K562 (cell line): ENCODE data around the gene DYNC1H1. TPM values are rescaled to one million over a fixed set of nuclear protein-coding genes. Genes with fewer than 3 reads are reported as not detected.

ENCODE experiments used
- ARID4B ChIP-seq: sonication (generic); formaldehyde crosslinking; IDR thresholded peaks from 2 replicates; pipeline ENCODE4 v1.8.0; 2022; ENCODE audit warnings: mild to moderate bottlenecking, missing genetic modification reagents
- BCOR ChIP-seq: fragments of 450-650 bp; IDR thresholded peaks from 2 replicates; pipeline ENCODE4 v1.6.1; 2016
- CBFA2T3 ChIP-seq: fragments of 450-650 bp; IDR thresholded peaks from 2 replicates; pipeline ENCODE4 v1.6.1; 2017
- CREBBP ChIP-seq: IDR thresholded peaks from one replicate; pipeline ENCODE4 v1.6.1; 2012; ENCODE audit warnings: low read depth, mild to moderate bottlenecking, control low read depth, inconsistent platforms, low read length
- ELF2 ChIP-seq: fragments of 250-450 bp; sonication (Bioruptor Pico); IDR thresholded peaks from 2 replicates; pipeline ENCODE4 v1.5.0; 2021; ENCODE audit warnings: mild to moderate bottlenecking
- ELK3 ChIP-seq: fragments of 450-650 bp; formaldehyde crosslinking; IDR thresholded peaks from 2 replicates; pipeline ENCODE4 v1.4.0; 2020; ENCODE audit warnings: mild to moderate bottlenecking
- HBP1 ChIP-seq: fragments of 450-650 bp; formaldehyde crosslinking; IDR thresholded peaks from 2 replicates; pipeline ENCODE4 v1.4.0; 2022; ENCODE audit warnings: missing genetic modification characterization
- ILF3 ChIP-seq: fragments of 450-650 bp; IDR thresholded peaks from 2 replicates; pipeline ENCODE4 v1.6.1; 2018; ENCODE audit warnings: antibody characterized with exemption, mild to moderate bottlenecking, moderate library complexity, borderline replicate concordance
- SIN3B ChIP-seq: fragments of 450-650 bp; IDR thresholded peaks from 2 replicates; pipeline ENCODE4 v1.6.1; 2017; ENCODE audit warnings: low read depth, mild to moderate bottlenecking, moderate library complexity
- TBP ChIP-seq: optimal IDR thresholded peaks from 2 replicates; pipeline ENCODE3; 2011; ENCODE audit warnings: low read depth, low read length, improper control_type of control experiment
- TCF3 ChIP-seq: sonication (generic); formaldehyde crosslinking; IDR thresholded peaks from 2 replicates; pipeline ENCODE4 v1.4.0; 2020; ENCODE audit warnings: mild to moderate bottlenecking, missing genetic modification reagents
- ZNF121 ChIP-seq: sonication (generic); formaldehyde crosslinking; conservative IDR thresholded peaks from 2 replicates; pipeline ENCODE4 v1.8.0; 2022; ENCODE audit warnings: missing genetic modification reagents
- ZNF282 ChIP-seq: sonication (generic); formaldehyde crosslinking; IDR thresholded peaks from 2 replicates; pipeline ENCODE4 v1.8.1; 2023; ENCODE audit warnings: missing genetic modification reagents
- ZNF583 ChIP-seq: fragments of 250-450 bp; sonication (Bioruptor Pico); IDR thresholded peaks from 2 replicates; pipeline ENCODE4 v1.4.0; 2020
- ZNF717 ChIP-seq: fragments of 250-450 bp; sonication (Bioruptor Pico); IDR thresholded peaks from 2 replicates; pipeline ENCODE4 v1.5.0; 2021
- polyA plus RNA-seq, 8 experiments: library from polyadenylated mRNA; depleted of rRNA in 4 of 8; stranded (reverse) in 5 of 8; unstranded in 3 of 8; fragments of >200 nt; fragmentation: Nextera tagmentation in 2 of 8; fragmentation: Illumina TruSeq in 1 of 8; extraction: Ambion mirVana in 2 of 8; extraction: Trizol in 1 of 8; gene quantifications; 2 replicates each; pipeline versions ENCODE4 v1.2.1 to v1.2.3, GENCODE V29; 2011 to 2014; ENCODE audit warnings: inconsistent platforms in 1 of 8, missing spikeins in 1 of 8
- total RNA-seq, 7 experiments: library from RNA; depleted of rRNA in 6 of 7; stranded (reverse); fragments of >200 nt in 6 of 7; fragmentation: Illumina TruSeq in 2 of 7; extraction: Trizol in 2 of 7; gene quantifications; 2 replicates each; pipeline versions ENCODE4 v1.2.1 to v1.2.3, GENCODE V29; 2011 to 2021; ENCODE audit warnings: low replicate concordance in 1 of 7
- TF ChIP-seq, protein P1 (sequence below): fragments of 450-650 bp; IDR thresholded peaks from 2 replicates; pipeline ENCODE4 v1.6.1; 2016
- TF ChIP-seq, protein P2 (sequence below): fragments of 250-450 bp; sonication (Bioruptor Pico); IDR thresholded peaks from 2 replicates; pipeline ENCODE4 v1.5.0; 2021; ENCODE audit warnings: mild to moderate bottlenecking, moderate library complexity

Gene DYNC1H1
- total and polyA plus RNA-seq, 9 of the 15 experiments (the other 6 are each of a cell fraction or from before 2014, with no cell fraction given) = 31.9 to 335 (median 115) TPM

DNA sequence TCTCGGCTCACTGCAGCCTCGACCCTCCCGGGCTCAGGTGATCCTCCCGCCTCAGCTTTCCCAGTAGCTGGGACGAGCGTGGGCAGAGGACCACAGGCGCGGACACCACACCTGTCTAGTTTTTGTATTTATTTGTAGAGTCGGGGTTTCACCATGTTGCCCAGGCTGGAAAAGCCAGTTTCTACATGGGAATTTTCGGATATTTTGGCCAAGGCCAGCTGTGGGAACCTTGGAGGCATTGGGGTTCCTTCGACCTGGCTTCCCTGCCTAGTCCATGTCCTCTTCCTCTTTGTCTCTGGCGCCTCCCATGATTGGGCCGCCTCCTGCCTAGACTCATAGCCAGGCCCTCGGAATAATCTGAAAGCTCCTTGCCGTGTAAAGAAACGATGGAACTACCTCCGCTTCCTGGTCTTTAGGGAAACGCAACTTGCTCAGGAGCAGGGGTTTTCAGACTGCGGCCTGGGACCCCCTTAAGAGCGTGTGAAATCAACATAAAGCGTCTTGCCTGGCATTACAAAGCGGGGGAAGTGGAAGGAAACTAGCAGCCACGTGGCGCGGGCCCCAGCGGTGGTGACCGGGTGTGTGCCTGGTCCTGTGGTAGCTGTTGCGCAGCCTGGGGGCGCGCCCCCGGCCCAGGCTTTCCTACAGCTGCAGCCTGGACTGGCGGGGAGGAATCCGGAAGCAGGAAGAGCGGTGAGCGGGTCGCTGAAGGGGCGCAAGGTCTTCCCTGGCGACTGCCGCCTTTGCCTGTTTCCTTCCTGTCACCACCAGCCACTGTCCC is 123.8 kb downstream of the DYNC1H1 start (continued):
- TF ChIP-seq ILF3 (no peak), HBP1 (CRISPR knock-in tag) (no peak), ZNF583 (CRISPR knock-in tag) (no peak; the same call in 1 of the 2 replicates), ZNF282 (no peak), CREBBP (no peak), ZNF121 (CRISPR knock-in tag) (no peak), ZNF717 (CRISPR knock-in tag) (0 out of 2 replicates have a peak, but pooled peaks have one; percentile 52), SIN3B (no peak), ARID4B (peak; percentile 70; the same call in 1 of the 2 replicates), BCOR (no peak), TCF3 (CRISPR knock-in tag) (no peak), TBP (no peak), CBFA2T3 (no peak), ELK3 (CRISPR knock-in tag) (no peak), ELF2 (no peak)
- TF ChIP-seq, protein P1, sequence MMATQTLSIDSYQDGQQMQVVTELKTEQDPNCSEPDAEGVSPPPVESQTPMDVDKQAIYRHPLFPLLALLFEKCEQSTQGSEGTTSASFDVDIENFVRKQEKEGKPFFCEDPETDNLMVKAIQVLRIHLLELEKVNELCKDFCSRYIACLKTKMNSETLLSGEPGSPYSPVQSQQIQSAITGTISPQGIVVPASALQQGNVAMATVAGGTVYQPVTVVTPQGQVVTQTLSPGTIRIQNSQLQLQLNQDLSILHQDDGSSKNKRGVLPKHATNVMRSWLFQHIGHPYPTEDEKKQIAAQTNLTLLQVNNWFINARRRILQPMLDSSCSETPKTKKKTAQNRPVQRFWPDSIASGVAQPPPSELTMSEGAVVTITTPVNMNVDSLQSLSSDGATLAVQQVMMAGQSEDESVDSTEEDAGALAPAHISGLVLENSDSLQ = no peak
- TF ChIP-seq, protein P2, sequence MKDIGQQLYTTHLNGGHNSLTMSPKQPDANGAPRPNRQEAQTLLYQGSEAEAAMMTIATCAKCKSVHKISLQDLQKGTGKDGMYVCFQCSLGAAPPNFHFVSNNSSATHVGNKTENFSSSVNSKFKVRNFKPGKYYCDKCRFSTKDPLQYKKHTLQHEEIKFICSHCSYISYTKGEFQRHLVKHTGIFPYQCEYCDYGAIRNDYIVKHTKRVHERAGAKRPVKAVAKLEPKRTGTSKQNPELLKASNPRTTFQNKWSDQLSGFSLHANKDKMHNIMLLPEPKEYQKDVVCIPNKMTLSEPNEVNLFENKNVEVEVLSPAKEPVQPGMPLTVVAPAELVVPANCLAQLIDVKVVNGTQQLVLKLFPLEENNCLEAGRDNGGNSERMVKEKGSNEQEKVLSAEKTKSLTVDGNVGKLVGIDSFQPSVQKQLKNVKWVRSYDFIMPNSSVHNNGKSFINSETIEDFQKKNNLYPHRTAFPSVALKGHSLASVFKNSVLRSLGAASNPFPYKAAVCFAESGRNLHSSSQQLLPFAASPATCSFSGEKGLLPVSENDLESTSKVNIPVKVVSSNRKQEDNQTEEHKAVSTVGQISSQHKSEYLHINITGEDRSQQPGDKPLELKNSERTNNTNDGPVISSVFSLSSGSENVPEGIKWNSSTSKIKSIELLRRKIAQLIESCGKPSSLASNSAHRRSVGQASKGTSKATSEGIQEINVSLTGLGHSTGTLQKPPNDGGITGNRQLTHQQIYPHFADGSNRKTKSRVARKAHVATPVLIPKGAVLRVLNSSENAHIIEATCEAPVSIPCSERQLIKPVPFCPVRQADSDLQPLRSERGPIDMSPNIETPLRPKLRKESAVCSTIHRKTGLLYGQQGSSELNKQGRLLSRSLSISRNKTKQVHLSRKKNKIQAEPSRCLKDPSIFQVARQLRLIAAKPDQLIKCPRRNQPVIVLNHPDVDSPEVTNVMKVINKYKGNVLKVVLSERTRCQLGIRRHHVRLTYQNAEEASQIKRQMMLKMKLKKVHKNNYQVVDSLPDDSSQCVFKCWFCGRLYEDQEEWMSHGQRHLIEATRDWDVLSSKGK = no peak
